Suprapubic skin (tissue), 4 donors: ENCODE results near the gene ACSM3.
A peak's percentile ranks its signal among the peaks of the same experiment; 100 is the strongest.

Source experiments
- CTCF ChIP-seq, 2 donors: fragments of 200-600 bp in 1 of 2; fragments of 450-650 bp in 1 of 2; sonication (generic) in 1 of 2; IDR thresholded peaks; one replicate each; pipeline ENCODE4 v1.5.1; 2016 to 2019; ENCODE audit warnings: antibody characterized with exemption in 2 of 2, mild to moderate bottlenecking in 1 of 2, moderate library complexity in 1 of 2
- EP300 ChIP-seq: sonication (generic); formaldehyde crosslinking; IDR thresholded peaks from one replicate; pipeline ENCODE4 v1.6.1; 2017; ENCODE audit warnings: antibody characterized with exemption
- POLR2A ChIP-seq, 2 donors: fragments of 450-650 bp; IDR thresholded peaks; one replicate each; pipeline ENCODE4 v1.6.1; 2017; ENCODE audit warnings: antibody characterized with exemption in 2 of 2, mild to moderate bottlenecking in 2 of 2, moderate library complexity in 2 of 2
- POLR2AphosphoS5 ChIP-seq, 3 donors: sonication (generic); formaldehyde crosslinking; IDR thresholded peaks; one replicate each; pipeline ENCODE4 v1.6.1; 2017; ENCODE audit warnings: antibody characterized with exemption in 3 of 3

GRCh38 chr16:20799599-20799998 is 35.8 kb downstream of the ACSM3 start:
- TF ChIP-seq POLR2AphosphoS5 (IDR thresholded peaks at IDR 0.05) = no peak
- peak; percentile 18 to 45 for TF ChIP-seq CTCF (IDR thresholded peaks at IDR 0.05)
- TF ChIP-seq POLR2A (IDR thresholded peaks at IDR 0.05) = no peak
- TF ChIP-seq EP300 = no peak
